Thoracic aorta (tissue), 2 donors: ENCODE results near the gene PPIA. TPM values are rescaled to one million over a fixed set of nuclear protein-coding genes. Genes with fewer than 3 reads are reported as not detected.
"Not testable (repeated sequence)": the region's sequence is repeated elsewhere in the genome, so short reads cannot be mapped to it uniquely, and the experiment has no call there.

ENCODE experiments used
- ATAC-seq: fragments of 150-250 bp; one replicate; pipeline ENCODE4 v1.8.0; 2017; ENCODE audit warnings: low read depth; ENCODE audit not compliant: insufficient number of reproducible peaks, low FRiP score
- DNase-seq: peaks from one replicate; pipeline ENCODE4 v3.0.0-alpha.2; 2020; ENCODE audit warnings: low spot score
- H3K27ac ChIP-seq, 2 donors: fragments of 200-600 bp; sonication (generic); 1 replicate in 1 of 2; 2 replicates in 1 of 2; pipeline ENCODE4 v1.5.1; 2016; ENCODE audit warnings: mild to moderate bottlenecking in 2 of 2, moderate library complexity in 2 of 2
- H3K27me3 ChIP-seq: fragments of 200-600 bp; sonication (generic); replicated peaks from 2 replicates; pipeline ENCODE4 v1.6.0; 2016; ENCODE audit warnings: mild to moderate bottlenecking; ENCODE audit not compliant: insufficient read depth
- H3K36me3 ChIP-seq: fragments of 200-600 bp; sonication (generic); one replicate; pipeline ENCODE4 v1.5.1; 2016
- H3K4me1 ChIP-seq, 2 donors: fragments of 200-600 bp; sonication (generic); 1 replicate in 1 of 2; 2 replicates in 1 of 2; pipeline versions ENCODE4 v1.5.1 to v1.6.0; 2016; ENCODE audit warnings: low read depth in 2 of 2, mild to moderate bottlenecking in 1 of 2; ENCODE audit not compliant: control insufficient read depth in 1 of 2
- H3K4me3 ChIP-seq: fragments of 200-600 bp; sonication (generic); 2 replicates; pipeline ENCODE4 v1.5.1; 2016; ENCODE audit warnings: mild to moderate bottlenecking
- H3K9me3 ChIP-seq: fragments of 200-600 bp; sonication (generic); 2 replicates; pipeline ENCODE4 v1.5.1; 2016
- CTCF ChIP-seq: fragments of 200-600 bp; sonication (generic); IDR thresholded peaks from one replicate; pipeline ENCODE4 v1.5.1; 2019; ENCODE audit warnings: antibody characterized with exemption
- total RNA-seq, 2 donors: library from RNA; depleted of rRNA; stranded (reverse); fragments of >200 nt; gene quantifications; one replicate each; pipeline versions ENCODE4 v1.1.0 to v1.2.3, GENCODE V29; 2016

Gene PPIA
- total RNA-seq, 2 donors from 2014 or later, result 1,002 to 1,065 TPM

DNA sequence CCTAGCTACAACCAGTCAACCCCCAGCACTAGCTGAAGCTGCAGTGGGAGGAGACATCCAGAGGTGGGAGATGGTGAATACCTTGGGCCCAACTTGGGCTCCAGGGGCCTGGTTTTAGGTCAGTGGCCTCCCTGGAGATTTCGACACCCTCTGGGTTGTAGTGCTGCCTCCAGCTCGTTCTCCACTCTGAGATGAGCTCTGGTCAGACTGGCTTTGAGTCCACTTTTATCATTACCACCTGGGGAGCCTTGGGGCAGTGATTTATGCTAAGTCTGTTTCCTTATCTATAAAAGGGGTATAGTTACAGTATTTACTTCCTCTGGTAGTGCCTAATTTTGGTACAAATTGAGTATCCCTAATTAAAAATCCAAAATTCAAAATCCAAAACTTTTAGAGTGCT is 22.8 kb downstream of the PPIA start:
- Histone ChIP-seq H3K27me3 (no peaks in the 10 kb centered on the region), H3K9me3 (no peaks in the 10 kb centered on the region), H3K4me1 (no peaks in the 10 kb centered on the region), H3K27ac (no peak overlapping the region), H3K4me3 (no peak overlapping the region), H3K36me3 (no peaks in the 10 kb centered on the region)
- no peak for ATAC-seq
- no peak for TF ChIP-seq CTCF
- DNase-seq, result no peak

DNA sequence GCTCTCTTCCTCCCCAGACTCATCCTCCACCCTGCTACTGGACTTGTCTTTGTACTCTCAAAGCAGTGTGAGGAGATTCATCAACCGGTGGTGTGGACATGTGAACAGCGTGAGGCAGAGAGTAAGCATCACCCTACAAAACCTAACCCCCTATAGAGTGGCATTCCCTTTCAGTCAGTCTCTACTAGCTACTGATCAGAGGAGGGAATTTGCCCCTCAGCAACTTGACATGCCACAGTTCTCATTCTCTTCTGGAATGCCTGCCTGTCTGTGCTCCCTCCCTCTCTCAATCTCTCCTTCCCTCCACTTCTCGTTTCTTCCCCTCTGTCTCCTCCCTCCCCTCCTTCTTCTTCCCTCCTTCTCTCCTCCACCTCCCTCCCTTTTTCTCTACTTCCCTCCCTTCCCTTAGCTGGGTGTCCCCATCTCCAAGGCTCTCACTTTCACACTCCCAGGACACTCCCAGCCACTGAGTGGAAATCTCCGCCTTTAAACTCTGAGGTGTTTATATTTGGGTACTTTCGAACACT is 26.8 kb downstream of the PPIA start:
- no peak for ATAC-seq
- no peak for TF ChIP-seq CTCF
- no peak for DNase-seq

DNA sequence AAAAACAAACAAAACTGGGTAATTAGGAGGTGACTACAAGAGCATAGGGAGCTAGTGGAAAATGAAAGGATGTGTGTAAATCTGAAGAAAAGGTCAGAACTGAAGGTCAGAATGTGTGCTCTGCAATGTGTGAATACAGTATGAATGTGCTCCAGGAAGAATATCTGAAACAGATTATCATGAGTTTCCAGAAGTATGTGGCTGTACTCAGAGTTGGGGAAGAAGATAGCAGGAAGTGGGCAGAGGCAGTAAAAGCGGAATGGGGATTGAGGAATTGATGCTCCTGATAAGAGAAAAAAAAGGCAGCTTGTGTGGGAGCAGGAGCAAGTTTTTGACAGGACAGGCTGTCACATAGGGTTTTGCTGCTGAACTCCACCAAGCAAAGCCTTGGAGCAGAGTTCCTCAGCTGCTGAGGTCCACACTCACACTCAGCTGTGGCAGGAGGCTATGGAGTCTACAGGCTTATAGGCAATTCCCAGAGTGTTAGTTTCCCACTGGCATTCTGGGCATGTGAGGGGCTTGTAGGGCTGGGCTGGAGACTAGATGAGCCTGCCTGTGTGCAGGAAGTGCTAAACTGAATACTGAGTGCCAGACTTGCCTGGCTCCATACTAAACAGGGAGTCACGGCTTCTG is 28.5 kb downstream of the PPIA start:
- Histone ChIP-seq H3K9me3 (no peaks in the 10 kb centered on the region), H3K36me3 (peaks cover 12% of the 10 kb centered on the region), H3K4me1 (no peaks in the 10 kb centered on the region), H3K27me3 (no peaks in the 10 kb centered on the region), H3K27ac (no peak overlapping the region), H3K4me3 (no peak overlapping the region)
- DNase-seq, result no peak
- no peak for TF ChIP-seq CTCF
- no peak for ATAC-seq

More for the DNA sequence above, 26.8 kb downstream of the PPIA start:
- H3K36me3 ChIP-seq, result peaks cover 2% of the 10 kb centered on the region
- no peaks in the 10 kb centered on the region for H3K4me1 ChIP-seq
- no peaks in the 10 kb centered on the region for H3K27me3 ChIP-seq
- no peak overlapping the region for H3K27ac ChIP-seq
- H3K9me3 ChIP-seq, result no peaks in the 10 kb centered on the region
- H3K4me3 ChIP-seq, result no peak overlapping the region

DNA sequence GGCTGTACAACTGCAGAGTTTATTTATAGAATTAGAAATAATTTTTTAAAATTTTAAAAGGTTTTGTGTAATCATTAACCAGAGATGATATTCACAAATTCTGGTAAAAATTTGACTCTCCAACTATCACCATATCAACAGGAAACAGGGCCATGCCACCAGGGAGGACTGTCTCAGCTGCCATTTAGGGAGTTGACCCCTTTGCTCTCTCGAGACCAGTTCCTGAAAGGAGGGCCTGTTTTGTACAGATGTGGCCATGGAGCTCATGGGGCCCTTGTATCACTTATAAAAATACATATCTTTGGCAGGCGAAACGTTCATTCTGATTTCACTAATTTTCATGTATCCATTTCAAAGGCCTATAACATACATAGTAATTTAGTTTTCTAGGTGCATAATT is 31.1 kb downstream of the PPIA start:
- no peaks in the 10 kb centered on the region for H3K27me3 ChIP-seq
- no peak overlapping the region for H3K27ac ChIP-seq
- ATAC-seq (no peak), DNase-seq (no peak)
- no peaks in the 10 kb centered on the region for H3K4me1 ChIP-seq
- no peaks in the 10 kb centered on the region for H3K9me3 ChIP-seq
- TF ChIP-seq CTCF, result no peak
- peaks cover 14% of the 10 kb centered on the region for H3K36me3 ChIP-seq
- H3K4me3 ChIP-seq, result no peak overlapping the region

- H3K27me3 ChIP-seq, result no peaks in the 10 kb centered on the region
- TF ChIP-seq CTCF, result no peak
Measured at GRCh38 chr7:44838751-44839150, 42.3 kb downstream of the PPIA start.

GRCh38 chr7:44842675-44843074 is 46.2 kb downstream of the PPIA start:
- not testable (repeated sequence) for DNase-seq, H3K4me3 ChIP-seq, H3K27me3 ChIP-seq, ATAC-seq, H3K27ac ChIP-seq, H3K9me3 ChIP-seq
- Histone ChIP-seq H3K36me3 (peaks cover 12% of the 10 kb centered on the region), H3K4me1 (peaks cover 15 to 26% of the 10 kb centered on the region in 2 donors)

More at GRCh38 chr7:44838751-44839150, 42.3 kb downstream of the PPIA start:
- no peaks in the 10 kb centered on the region for H3K4me1 ChIP-seq
- H3K27ac ChIP-seq, result no peak overlapping the region
- ATAC-seq, result no peak
- peaks cover 16% of the 10 kb centered on the region for H3K36me3 ChIP-seq
- no peak overlapping the region for H3K4me3 ChIP-seq
- no peaks in the 10 kb centered on the region for H3K9me3 ChIP-seq
- no peak for DNase-seq

- DNase-seq, H3K27me3 ChIP-seq, H3K4me3 ChIP-seq, H3K27ac ChIP-seq, ATAC-seq, H3K9me3 ChIP-seq: not testable (repeated sequence)
- H3K4me1 ChIP-seq, result peaks cover 15 to 26% of the 10 kb centered on the region in 2 donors
- peaks cover 12% of the 10 kb centered on the region for H3K36me3 ChIP-seq
Measured at GRCh38 chr7:44843440-44843839, 47.0 kb downstream of the PPIA start.
